ENCODE measurements around the gene ANKLE1.

DNA sequence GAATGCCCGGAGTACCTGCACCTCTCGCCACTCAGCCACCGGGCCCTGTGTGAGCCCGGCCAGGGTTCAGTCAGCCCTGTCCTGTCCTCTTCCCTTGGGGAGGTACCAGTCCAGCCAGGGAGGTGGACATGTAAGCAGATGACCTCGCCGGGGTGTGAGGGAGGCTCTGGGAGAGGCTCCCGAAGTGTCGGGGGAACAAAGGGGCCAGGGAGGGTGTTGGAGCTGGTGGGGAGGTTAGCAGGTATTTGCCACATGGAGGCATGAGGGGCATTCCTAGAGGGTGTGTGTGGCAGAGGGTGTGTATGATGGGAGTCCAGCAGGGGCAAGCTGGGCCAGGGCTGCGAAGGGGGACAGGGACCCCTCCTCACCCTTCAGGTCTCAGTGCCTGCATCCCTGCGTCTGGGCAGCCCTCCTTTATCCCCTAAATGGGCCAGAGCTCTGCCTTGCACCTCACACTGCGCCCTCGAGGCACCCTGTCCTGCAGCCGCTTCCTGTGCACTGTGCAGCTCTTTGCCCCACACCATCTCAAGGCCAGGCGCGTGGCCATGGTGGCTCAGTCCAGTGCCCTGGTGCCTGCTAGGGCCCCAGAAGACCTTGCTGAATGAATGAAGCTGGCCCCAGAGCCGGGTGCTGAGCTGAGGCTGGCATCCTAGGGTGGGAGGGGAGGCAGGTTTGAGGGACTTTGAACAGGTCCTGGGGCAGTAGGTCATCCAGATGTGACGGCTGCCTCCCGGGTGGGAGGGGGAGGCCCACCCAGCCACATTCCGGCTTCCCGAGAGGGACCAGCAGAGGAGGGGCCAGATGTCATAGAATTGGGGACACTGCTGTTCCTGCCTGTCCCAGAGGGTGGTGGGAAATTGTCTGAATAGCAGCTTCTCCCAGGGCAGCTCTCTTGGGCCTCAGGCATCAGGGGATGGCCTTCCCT lies 30.8 kb downstream of the ANKLE1 start:
- TF ChIP-seq, protein P1, sequence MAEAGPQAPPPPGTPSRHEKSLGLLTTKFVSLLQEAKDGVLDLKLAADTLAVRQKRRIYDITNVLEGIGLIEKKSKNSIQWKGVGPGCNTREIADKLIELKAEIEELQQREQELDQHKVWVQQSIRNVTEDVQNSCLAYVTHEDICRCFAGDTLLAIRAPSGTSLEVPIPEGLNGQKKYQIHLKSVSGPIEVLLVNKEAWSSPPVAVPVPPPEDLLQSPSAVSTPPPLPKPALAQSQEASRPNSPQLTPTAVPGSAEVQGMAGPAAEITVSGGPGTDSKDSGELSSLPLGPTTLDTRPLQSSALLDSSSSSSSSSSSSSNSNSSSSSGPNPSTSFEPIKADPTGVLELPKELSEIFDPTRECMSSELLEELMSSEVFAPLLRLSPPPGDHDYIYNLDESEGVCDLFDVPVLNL (CRISPR knock-in tag; IDR thresholded peaks at IDR 0.05; ENCODE audit: borderline replicate concordance, low read depth) = no peak
- TF ChIP-seq ZBTB21 (CRISPR knock-in tag; IDR thresholded peaks at IDR 0.05; ENCODE audit: borderline replicate concordance) = no peak
- no peak for TF ChIP-seq ZNF232 (CRISPR knock-in tag; IDR thresholded peaks at IDR 0.05)
- TF ChIP-seq, protein P2, sequence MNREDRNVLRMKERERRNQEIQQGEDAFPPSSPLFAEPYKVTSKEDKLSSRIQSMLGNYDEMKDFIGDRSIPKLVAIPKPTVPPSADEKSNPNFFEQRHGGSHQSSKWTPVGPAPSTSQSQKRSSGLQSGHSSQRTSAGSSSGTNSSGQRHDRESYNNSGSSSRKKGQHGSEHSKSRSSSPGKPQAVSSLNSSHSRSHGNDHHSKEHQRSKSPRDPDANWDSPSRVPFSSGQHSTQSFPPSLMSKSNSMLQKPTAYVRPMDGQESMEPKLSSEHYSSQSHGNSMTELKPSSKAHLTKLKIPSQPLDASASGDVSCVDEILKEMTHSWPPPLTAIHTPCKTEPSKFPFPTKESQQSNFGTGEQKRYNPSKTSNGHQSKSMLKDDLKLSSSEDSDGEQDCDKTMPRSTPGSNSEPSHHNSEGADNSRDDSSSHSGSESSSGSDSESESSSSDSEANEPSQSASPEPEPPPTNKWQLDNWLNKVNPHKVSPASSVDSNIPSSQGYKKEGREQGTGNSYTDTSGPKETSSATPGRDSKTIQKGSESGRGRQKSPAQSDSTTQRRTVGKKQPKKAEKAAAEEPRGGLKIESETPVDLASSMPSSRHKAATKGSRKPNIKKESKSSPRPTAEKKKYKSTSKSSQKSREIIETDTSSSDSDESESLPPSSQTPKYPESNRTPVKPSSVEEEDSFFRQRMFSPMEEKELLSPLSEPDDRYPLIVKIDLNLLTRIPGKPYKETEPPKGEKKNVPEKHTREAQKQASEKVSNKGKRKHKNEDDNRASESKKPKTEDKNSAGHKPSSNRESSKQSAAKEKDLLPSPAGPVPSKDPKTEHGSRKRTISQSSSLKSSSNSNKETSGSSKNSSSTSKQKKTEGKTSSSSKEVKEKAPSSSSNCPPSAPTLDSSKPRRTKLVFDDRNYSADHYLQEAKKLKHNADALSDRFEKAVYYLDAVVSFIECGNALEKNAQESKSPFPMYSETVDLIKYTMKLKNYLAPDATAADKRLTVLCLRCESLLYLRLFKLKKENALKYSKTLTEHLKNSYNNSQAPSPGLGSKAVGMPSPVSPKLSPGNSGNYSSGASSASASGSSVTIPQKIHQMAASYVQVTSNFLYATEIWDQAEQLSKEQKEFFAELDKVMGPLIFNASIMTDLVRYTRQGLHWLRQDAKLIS (CRISPR knock-in tag; IDR thresholded peaks at IDR 0.05; ENCODE audit: borderline replicate concordance) = no peak
- TF ChIP-seq, protein P3, sequence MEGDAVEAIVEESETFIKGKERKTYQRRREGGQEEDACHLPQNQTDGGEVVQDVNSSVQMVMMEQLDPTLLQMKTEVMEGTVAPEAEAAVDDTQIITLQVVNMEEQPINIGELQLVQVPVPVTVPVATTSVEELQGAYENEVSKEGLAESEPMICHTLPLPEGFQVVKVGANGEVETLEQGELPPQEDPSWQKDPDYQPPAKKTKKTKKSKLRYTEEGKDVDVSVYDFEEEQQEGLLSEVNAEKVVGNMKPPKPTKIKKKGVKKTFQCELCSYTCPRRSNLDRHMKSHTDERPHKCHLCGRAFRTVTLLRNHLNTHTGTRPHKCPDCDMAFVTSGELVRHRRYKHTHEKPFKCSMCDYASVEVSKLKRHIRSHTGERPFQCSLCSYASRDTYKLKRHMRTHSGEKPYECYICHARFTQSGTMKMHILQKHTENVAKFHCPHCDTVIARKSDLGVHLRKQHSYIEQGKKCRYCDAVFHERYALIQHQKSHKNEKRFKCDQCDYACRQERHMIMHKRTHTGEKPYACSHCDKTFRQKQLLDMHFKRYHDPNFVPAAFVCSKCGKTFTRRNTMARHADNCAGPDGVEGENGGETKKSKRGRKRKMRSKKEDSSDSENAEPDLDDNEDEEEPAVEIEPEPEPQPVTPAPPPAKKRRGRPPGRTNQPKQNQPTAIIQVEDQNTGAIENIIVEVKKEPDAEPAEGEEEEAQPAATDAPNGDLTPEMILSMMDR (IDR thresholded peaks at IDR 0.05) = no peak
- TF ChIP-seq ZNF121 (CRISPR knock-in tag; IDR thresholded peaks at IDR 0.05) = no peak
- TF ChIP-seq, protein P4, sequence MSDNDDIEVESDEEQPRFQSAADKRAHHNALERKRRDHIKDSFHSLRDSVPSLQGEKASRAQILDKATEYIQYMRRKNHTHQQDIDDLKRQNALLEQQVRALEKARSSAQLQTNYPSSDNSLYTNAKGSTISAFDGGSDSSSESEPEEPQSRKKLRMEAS (CRISPR knock-in tag; IDR thresholded peaks at IDR 0.05) = no peak
- TF ChIP-seq ETV6 (CRISPR knock-in tag; IDR thresholded peaks at IDR 0.05) = no peak
- TF ChIP-seq, protein P5, sequence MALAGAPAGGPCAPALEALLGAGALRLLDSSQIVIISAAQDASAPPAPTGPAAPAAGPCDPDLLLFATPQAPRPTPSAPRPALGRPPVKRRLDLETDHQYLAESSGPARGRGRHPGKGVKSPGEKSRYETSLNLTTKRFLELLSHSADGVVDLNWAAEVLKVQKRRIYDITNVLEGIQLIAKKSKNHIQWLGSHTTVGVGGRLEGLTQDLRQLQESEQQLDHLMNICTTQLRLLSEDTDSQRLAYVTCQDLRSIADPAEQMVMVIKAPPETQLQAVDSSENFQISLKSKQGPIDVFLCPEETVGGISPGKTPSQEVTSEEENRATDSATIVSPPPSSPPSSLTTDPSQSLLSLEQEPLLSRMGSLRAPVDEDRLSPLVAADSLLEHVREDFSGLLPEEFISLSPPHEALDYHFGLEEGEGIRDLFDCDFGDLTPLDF (CRISPR knock-in tag; IDR thresholded peaks at IDR 0.05) = no peak
- TF ChIP-seq, protein P6, sequence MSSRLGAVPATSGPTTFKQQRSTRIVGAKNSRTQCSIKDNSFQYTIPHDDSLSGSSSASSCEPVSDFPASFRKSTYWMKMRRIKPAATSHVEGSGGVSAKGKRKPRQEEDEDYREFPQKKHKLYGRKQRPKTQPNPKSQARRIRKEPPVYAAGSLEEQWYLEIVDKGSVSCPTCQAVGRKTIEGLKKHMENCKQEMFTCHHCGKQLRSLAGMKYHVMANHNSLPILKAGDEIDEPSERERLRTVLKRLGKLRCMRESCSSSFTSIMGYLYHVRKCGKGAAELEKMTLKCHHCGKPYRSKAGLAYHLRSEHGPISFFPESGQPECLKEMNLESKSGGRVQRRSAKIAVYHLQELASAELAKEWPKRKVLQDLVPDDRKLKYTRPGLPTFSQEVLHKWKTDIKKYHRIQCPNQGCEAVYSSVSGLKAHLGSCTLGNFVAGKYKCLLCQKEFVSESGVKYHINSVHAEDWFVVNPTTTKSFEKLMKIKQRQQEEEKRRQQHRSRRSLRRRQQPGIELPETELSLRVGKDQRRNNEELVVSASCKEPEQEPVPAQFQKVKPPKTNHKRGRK (CRISPR knock-in tag; IDR thresholded peaks at IDR 0.05; ENCODE audit: borderline replicate concordance) = no peak
- TF ChIP-seq SMAD3 (CRISPR knock-in tag; IDR thresholded peaks at IDR 0.05; ENCODE audit: borderline replicate concordance) = no peak
- TF ChIP-seq SP1 (CRISPR knock-in tag; conservative IDR thresholded peaks at IDR 0.05) = no peak

Data from WTC11 (cell line).